AG04450 (cell line): ENCODE data around the gene KCTD18. TPM values are rescaled to one million over a fixed set of nuclear protein-coding genes. Genes with fewer than 3 reads are reported as not detected.

ENCODE experiments used
- CTCF ChIA-PET: fragments of 300-600, 350-600 bp; formaldehyde crosslinking; extraction: SDS; loops from one replicate; lab custom pipeline; 2022; ENCODE audit warnings: antibody characterized with exemption, inconsistent platforms; lab: Charles Lee
- POLR2A ChIA-PET: fragments of 350-600 bp; formaldehyde crosslinking; extraction: SDS; loops from one replicate; lab custom pipeline; 2021; ENCODE audit warnings: antibody characterized with exemption, inconsistent platforms; lab: Yijun Ruan, JAX
- DNase-seq: peaks from one replicate; pipeline ENCODE4 v3.0.0-alpha.2; 2011; ENCODE audit warnings: low read depth, low spot score
- H3K27ac ChIP-seq: one replicate; pipeline ENCODE4 v1.5.1; 2012; ENCODE audit warnings: low read depth, low read length, control low read depth
- H3K27me3 ChIP-seq: one replicate; pipeline ENCODE4 v1.6.0; 2012; ENCODE audit warnings: low read length; ENCODE audit not compliant: control insufficient read depth, insufficient read depth
- H3K4me3 ChIP-seq: 2 replicates; pipeline ENCODE4 v1.5.1; 2011; ENCODE audit warnings: mild to moderate bottlenecking, low read depth, low read length, control low read depth
- H3K9me3 ChIP-seq: 2 replicates; pipeline ENCODE4 v1.5.1; 2012; ENCODE audit warnings: low read length; ENCODE audit not compliant: control insufficient read depth, insufficient read depth
- CTCF ChIP-seq: IDR thresholded peaks from 2 replicates; pipeline ENCODE4 v1.5.1; 2011; ENCODE audit warnings: low read depth, low read length, control low read depth, inconsistent platforms
- polyA plus RNA-seq: library from polyadenylated mRNA; depleted of rRNA; stranded (reverse); fragments of >200 nt; gene quantifications from 2 replicates; pipeline ENCODE4 v1.2.3, GENCODE V29; 2011

The KCTD18 gene
- polyA plus RNA-seq, 1 experiment: 13.8 TPM

GRCh38 chr2:200492656-200493055, 17.2 kb downstream of the KCTD18 start:
- TF ChIP-seq CTCF: no peak
- no peak for DNase-seq
- Histone ChIP-seq H3K4me3 (no peak overlapping the region), H3K27ac (no peak overlapping the region), H3K27me3 (no peaks in the 10 kb centered on the region), H3K9me3 (peaks cover 4% of the 10 kb centered on the region; the same call in 1 of the 2 replicates)
- POLR2A ChIA-PET: no interaction called here
- CTCF ChIA-PET: interaction anchor here (0.9 to 1.4 kb wide), 3 partner anchors 9 to 17 kb away, joined by 3 to 8 read pairs (median 4); partner anchors contain the start of gene KCTD18

DNA sequence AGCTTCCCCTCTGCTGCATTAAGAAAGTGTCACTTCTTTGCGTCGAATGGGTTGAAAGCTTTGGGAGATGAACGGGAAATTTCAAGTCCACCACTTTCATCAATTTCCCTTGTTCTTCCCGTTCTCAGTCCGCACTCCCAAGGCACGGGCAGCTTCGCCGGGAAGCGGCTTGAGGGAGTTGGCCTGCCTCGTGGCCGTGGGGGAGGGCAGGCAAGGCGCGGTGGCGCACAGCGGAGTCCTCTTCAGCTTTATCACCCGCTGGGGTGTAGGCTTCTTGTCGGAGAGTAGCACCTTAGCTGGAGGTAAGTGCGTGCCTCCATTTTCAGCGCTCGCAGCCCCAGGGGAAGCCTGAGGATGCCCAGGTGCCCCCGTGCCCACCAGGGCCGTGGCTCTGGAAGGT, 19.9 kb downstream of the KCTD18 start:
- Histone ChIP-seq H3K4me3 (no peak overlapping the region), H3K27me3 (no peaks in the 10 kb centered on the region), H3K27ac (no peak overlapping the region), H3K9me3 (peaks cover 4% of the 10 kb centered on the region; the same call in 1 of the 2 replicates)
- DNase-seq: no peak
- ChIA-PET POLR2A (no interaction called here), CTCF (interaction anchor here (0.6 to 1.3 kb wide), 2 partner anchors 9 to 13 kb away, joined by 4 to 5 read pairs; no protein-coding TSS in a partner anchor)
- no peak for TF ChIP-seq CTCF

DNA sequence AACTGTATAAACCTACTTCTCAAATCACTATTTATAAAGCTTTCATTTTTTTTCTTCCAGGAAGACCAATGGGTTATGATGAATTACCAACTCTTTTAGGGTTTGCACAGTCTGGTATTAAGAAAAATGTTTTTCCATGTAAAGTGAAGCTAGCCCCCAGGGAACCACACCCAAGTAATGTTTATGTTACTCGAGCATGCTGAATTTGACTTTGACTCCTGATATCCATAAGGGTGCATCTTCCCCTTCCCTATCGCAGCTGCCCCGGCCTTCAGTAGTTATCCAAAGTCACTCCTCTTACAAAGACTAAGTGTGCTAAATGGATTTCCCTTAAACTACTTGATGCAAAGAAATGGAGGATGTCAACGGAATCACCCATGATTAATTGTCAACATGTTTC, 21.7 kb downstream of the KCTD18 start:
- ChIA-PET POLR2A (no interaction called here), CTCF (no interaction called here)
- H3K27ac ChIP-seq: no peak overlapping the region
- peaks cover 4% of the 10 kb centered on the region; the same call in 1 of the 2 replicates for H3K9me3 ChIP-seq
- H3K27me3 ChIP-seq: no peaks in the 10 kb centered on the region
- no peak for DNase-seq
- no peak for TF ChIP-seq CTCF
- no peak overlapping the region for H3K4me3 ChIP-seq

- POLR2A ChIA-PET: no interaction called here
- peaks cover 4% of the 10 kb centered on the region; the same call in 1 of the 2 replicates for H3K9me3 ChIP-seq
- CTCF ChIA-PET: interaction anchor here (0.5 to 6.5 kb wide), 9 partner anchors 9 to 513 kb away, joined by 3 to 69 read pairs (median 4); partner anchors contain the start of gene KCTD18
- DNase-seq: no peak
- H3K27ac ChIP-seq: no peak overlapping the region
- no peak for TF ChIP-seq CTCF
- no peaks in the 10 kb centered on the region for H3K27me3 ChIP-seq
- no peak overlapping the region for H3K4me3 ChIP-seq
Observed at GRCh38 chr2:200486529-200486928, 23.3 kb downstream of the KCTD18 start.

DNA sequence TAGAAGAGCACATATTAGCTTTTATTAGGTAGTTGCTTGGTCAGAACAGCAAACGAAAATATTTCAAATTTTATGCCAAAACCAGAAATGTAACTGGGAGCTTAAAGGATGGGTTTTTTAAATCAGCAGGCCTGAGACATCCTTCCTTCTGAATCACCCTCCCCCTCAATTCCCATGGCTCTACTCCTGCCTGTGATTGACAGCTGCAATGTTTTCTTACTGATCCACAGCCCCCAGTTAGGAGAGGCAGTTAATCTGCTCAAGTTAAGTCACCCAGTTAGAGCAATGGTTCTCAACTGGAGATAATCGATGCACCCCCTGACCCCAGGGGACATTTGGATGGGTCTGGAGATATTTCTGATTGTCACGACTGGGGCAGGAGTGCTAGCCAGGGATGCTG, 24.9 kb downstream of the KCTD18 start:
- H3K27ac ChIP-seq: no peak overlapping the region
- no peak for DNase-seq
- CTCF ChIA-PET: interaction anchor here (1.0 to 6.5 kb wide), 10 partner anchors 9 to 512 kb away, joined by 3 to 69 read pairs (median 8); partner anchors contain the start of gene KCTD18
- H3K27me3 ChIP-seq: no peaks in the 10 kb centered on the region
- TF ChIP-seq CTCF: no peak
- POLR2A ChIA-PET: no interaction called here
- H3K9me3 ChIP-seq: peaks cover under 1% of the 10 kb centered on the region; the same call in 1 of the 2 replicates
- H3K4me3 ChIP-seq: no peak overlapping the region
